ENCODE data around the gene DOCK1.

Gene DOCK1

DNA sequence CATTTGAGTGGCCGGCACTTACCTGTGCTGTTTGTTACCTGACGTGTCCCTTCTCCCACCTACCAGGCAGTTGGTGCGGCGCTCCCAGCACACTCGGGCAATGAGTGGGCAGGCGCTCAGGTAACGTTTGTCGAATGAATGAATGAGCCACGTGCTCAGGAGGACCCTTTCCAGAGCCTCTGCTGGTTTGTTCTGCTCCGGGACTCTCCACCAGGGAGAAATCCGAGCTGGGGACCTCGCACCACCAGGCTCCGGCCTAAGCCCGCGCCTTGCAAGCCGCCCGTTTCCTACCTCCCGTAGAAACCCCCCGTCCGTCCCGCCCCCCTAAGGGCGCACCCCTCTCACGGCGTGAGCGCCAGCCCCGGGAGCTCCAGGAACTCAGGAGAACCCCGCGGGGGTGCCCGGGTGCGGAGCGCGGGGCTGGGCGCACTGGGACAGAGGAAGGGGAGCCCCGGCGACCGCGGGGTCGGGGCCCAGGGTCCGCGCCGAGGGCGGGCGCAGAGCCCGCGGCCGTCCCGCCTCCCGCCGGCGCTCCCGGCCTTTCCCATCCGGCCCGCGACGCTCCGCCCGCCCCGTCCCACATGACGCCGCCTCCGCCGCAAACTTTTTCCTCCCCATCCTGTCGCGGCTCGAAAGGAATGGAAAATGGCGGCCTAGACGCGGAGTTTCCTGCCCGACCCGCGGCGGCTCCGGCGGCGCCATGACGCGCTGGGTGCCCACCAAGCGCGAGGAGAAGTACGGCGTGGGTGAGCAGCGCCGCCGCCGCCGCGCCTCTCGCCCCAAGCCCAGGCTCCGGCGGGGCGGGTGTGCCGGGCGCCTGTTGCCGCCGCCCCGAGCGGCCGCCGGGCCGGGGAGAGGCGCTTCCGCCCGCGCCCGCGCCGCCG, at the start of gene DOCK1:
Gene DOCK1 (plus strand): TSS at position 611 of the 884 bp plus-strand sequence. CDS start 90 bp downstream, at position 701.
- Histone ChIP-seq H3K4me3 (ENCODE audit: low read length) (peak within 1 kb of the TSS; percentile 90), H3K27ac (ENCODE audit: low read length) (no peak within 1 kb of the TSS), H3K4me1 (ENCODE audit: control insufficient read depth, insufficient read depth, low read length) (peaks cover 5% of the 10 kb centered on the region; the same call in 1 of the 2 replicates), H3K9me3 (ENCODE audit: control insufficient read depth, insufficient read depth, low read length) (no peaks in the 10 kb centered on the region), H3K27me3 (ENCODE audit: control insufficient read depth, insufficient read depth, low read length) (no peaks in the 10 kb centered on the region), H3K36me3 (ENCODE audit: control insufficient read depth, insufficient read depth, low read length) (no peaks in the 10 kb centered on the region)
- no CpG with 5 or more reads among the region's 108 CpGs for WGBS (ENCODE audit: insufficient coverage, insufficient read length)
- no peak for DNase-seq (ENCODE audit: low read depth, low spot score)

- Histone ChIP-seq H3K27ac (ENCODE audit: low read length) (no peak overlapping the region), H3K4me3 (ENCODE audit: low read length) (no peak overlapping the region), H3K4me1 (ENCODE audit: control insufficient read depth, insufficient read depth, low read length) (no peaks in the 10 kb centered on the region), H3K9me3 (ENCODE audit: control insufficient read depth, insufficient read depth, low read length) (no peaks in the 10 kb centered on the region), H3K27me3 (ENCODE audit: control insufficient read depth, insufficient read depth, low read length) (no peaks in the 10 kb centered on the region), H3K36me3 (ENCODE audit: control insufficient read depth, insufficient read depth, low read length) (no peaks in the 10 kb centered on the region)
- no CpG with 5 or more reads among the region's 8 CpGs for WGBS (ENCODE audit: insufficient coverage, insufficient read length)
- DNase-seq (ENCODE audit: low read depth, low spot score): no peak
Observed at GRCh38 chr10:126857178-126857806, 47.9 kb upstream of the DOCK1 start.

DNA sequence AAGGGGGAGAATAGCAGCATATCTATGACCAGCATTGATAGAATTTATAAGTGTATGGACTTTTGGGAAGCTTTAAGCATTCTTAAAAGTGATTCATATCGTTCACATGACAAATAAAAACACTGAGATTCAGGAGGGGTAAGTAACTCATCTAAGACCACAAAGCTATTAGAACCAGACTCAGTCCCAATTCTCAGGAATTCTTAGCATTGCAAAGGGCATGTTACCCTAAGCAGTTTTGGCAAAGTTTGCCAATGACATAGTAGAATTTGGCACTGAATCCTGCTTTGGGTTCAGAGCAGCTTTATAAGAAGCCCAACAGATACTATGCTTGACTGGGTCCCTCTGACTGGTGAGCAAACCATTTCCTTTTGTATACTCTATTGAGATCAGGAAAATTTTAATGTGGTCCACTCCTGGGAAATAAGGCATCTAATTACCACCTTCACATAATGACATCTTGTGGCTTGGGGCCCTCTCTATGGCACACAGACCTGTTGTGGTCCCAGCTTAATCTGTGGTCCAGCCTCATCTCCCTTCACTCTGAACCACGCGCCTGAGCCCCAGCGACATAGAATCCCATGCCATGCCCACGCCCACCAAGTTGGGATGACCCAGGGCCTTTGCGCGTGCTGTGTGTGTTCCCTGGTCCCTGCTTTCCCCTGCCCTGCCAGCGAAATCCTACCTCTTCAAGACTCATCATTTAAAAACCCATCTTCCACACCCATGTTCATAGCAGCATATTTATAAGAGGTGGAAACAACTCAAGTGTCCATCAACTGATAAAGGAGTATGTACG, 37.5 kb upstream of the DOCK1 start:
- H3K36me3 ChIP-seq (ENCODE audit: control insufficient read depth, insufficient read depth, low read length): no peaks in the 10 kb centered on the region
- H3K27me3 ChIP-seq (ENCODE audit: control insufficient read depth, insufficient read depth, low read length): no peaks in the 10 kb centered on the region
- H3K9me3 ChIP-seq (ENCODE audit: control insufficient read depth, insufficient read depth, low read length): no peaks in the 10 kb centered on the region
- DNase-seq (ENCODE audit: low read depth, low spot score): no peak
- H3K4me1 ChIP-seq (ENCODE audit: control insufficient read depth, insufficient read depth, low read length): no peaks in the 10 kb centered on the region
- no peak overlapping the region for H3K4me3 ChIP-seq (ENCODE audit: low read length)
- no peak overlapping the region for H3K27ac ChIP-seq (ENCODE audit: low read length)
- no CpG with 5 or more reads among the region's 9 CpGs for WGBS (ENCODE audit: insufficient coverage, insufficient read length)

DNA sequence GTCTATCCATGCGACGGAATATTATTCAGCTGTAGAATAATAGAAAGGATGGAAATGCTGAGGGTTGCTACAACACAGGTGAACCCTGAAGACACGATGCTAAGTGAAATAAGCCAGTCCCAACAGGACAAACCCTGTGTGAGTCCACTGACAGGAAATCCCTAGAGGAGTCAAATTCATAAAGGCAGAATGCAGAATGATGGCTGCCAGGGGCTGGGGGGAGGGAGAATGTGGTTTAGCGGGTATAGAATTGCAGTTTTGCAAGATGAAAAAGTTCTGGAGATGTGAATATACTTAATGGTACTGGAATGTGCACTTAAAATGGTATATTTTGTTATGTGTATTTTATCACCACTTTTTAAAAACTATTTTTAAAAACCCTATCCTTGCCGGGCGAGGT, 36.9 kb upstream of the DOCK1 start:
- no peak overlapping the region for H3K4me3 ChIP-seq (ENCODE audit: low read length)
- peaks cover 1% of the 10 kb centered on the region; the same call in 1 of the 2 replicates for H3K4me1 ChIP-seq (ENCODE audit: control insufficient read depth, insufficient read depth, low read length)
- H3K36me3 ChIP-seq (ENCODE audit: control insufficient read depth, insufficient read depth, low read length): no peaks in the 10 kb centered on the region
- H3K9me3 ChIP-seq (ENCODE audit: control insufficient read depth, insufficient read depth, low read length): no peaks in the 10 kb centered on the region
- no peak for DNase-seq (ENCODE audit: low read depth, low spot score)
- no peaks in the 10 kb centered on the region for H3K27me3 ChIP-seq (ENCODE audit: control insufficient read depth, insufficient read depth, low read length)
- WGBS (ENCODE audit: insufficient coverage, insufficient read length): no CpG with 5 or more reads among the region's 6 CpGs
- no peak overlapping the region for H3K27ac ChIP-seq (ENCODE audit: low read length)

- peaks cover 1% of the 10 kb centered on the region; the same call in 1 of the 2 replicates for H3K4me1 ChIP-seq (ENCODE audit: control insufficient read depth, insufficient read depth, low read length)
- no peaks in the 10 kb centered on the region for H3K36me3 ChIP-seq (ENCODE audit: control insufficient read depth, insufficient read depth, low read length)
- no peak overlapping the region for H3K4me3 ChIP-seq (ENCODE audit: low read length)
- no peak overlapping the region for H3K27ac ChIP-seq (ENCODE audit: low read length)
- no peaks in the 10 kb centered on the region for H3K9me3 ChIP-seq (ENCODE audit: control insufficient read depth, insufficient read depth, low read length)
- no CpG with 5 or more reads among the region's 7 CpGs for WGBS (ENCODE audit: insufficient coverage, insufficient read length)
- no peaks in the 10 kb centered on the region for H3K27me3 ChIP-seq (ENCODE audit: control insufficient read depth, insufficient read depth, low read length)
- no peak for DNase-seq (ENCODE audit: low read depth, low spot score)
Observed at GRCh38 chr10:126872135-126872534, 33.1 kb upstream of the DOCK1 start.

GRCh38 chr10:126872768-126873167, 32.5 kb upstream of the DOCK1 start:
- H3K4me1 ChIP-seq (ENCODE audit: control insufficient read depth, insufficient read depth, low read length): peaks cover 1% of the 10 kb centered on the region; the same call in 1 of the 2 replicates
- no peaks in the 10 kb centered on the region for H3K36me3 ChIP-seq (ENCODE audit: control insufficient read depth, insufficient read depth, low read length)
- H3K27ac ChIP-seq (ENCODE audit: low read length): no peak overlapping the region
- no CpG with 5 or more reads among the region's 3 CpGs for WGBS (ENCODE audit: insufficient coverage, insufficient read length)
- H3K9me3 ChIP-seq (ENCODE audit: control insufficient read depth, insufficient read depth, low read length): no peaks in the 10 kb centered on the region
- no peak for DNase-seq (ENCODE audit: low read depth, low spot score)
- H3K4me3 ChIP-seq (ENCODE audit: low read length): no peak overlapping the region
- no peaks in the 10 kb centered on the region for H3K27me3 ChIP-seq (ENCODE audit: control insufficient read depth, insufficient read depth, low read length)

- Histone ChIP-seq H3K4me1 (ENCODE audit: control insufficient read depth, insufficient read depth, low read length) (peaks cover 1% of the 10 kb centered on the region; the same call in 1 of the 2 replicates), H3K36me3 (ENCODE audit: control insufficient read depth, insufficient read depth, low read length) (no peaks in the 10 kb centered on the region), H3K4me3 (ENCODE audit: low read length) (no peak overlapping the region), H3K27me3 (ENCODE audit: control insufficient read depth, insufficient read depth, low read length) (no peaks in the 10 kb centered on the region), H3K27ac (ENCODE audit: low read length) (no peak overlapping the region), H3K9me3 (ENCODE audit: control insufficient read depth, insufficient read depth, low read length) (no peaks in the 10 kb centered on the region)
- no CpG with 5 or more reads among the region's 3 CpGs for WGBS (ENCODE audit: insufficient coverage, insufficient read length)
- DNase-seq (ENCODE audit: low read depth, low spot score): no peak
Observed at GRCh38 chr10:126876456-126876855, 28.8 kb upstream of the DOCK1 start.

DNA sequence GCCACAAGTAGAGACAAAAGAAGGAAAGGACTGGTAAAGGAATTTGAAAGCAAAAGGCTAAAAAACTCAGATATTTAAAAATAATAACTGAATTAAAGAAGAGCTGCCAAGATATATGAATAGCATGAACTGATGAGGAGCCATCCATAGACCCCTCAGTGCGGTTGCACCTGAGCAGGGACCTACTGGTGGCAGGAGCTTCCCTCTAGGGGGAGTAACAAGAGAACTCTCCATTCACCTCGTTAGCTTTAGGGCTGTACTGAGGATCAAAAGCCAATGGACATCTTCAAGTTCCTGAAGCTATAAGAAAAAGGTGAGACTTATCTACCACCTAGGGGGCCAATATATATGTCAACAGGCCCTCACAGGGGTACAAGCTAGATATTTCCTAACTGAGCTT, 27.8 kb upstream of the DOCK1 start:
- H3K36me3 ChIP-seq (ENCODE audit: control insufficient read depth, insufficient read depth, low read length): no peaks in the 10 kb centered on the region
- no CpG with 5 or more reads among the region's 2 CpGs for WGBS (ENCODE audit: insufficient coverage, insufficient read length)
- peaks cover 1% of the 10 kb centered on the region; the same call in 1 of the 2 replicates for H3K4me1 ChIP-seq (ENCODE audit: control insufficient read depth, insufficient read depth, low read length)
- H3K27me3 ChIP-seq (ENCODE audit: control insufficient read depth, insufficient read depth, low read length): no peaks in the 10 kb centered on the region
- no peak overlapping the region for H3K4me3 ChIP-seq (ENCODE audit: low read length)
- DNase-seq (ENCODE audit: low read depth, low spot score): no peak
- H3K27ac ChIP-seq (ENCODE audit: low read length): no peak overlapping the region
- no peaks in the 10 kb centered on the region for H3K9me3 ChIP-seq (ENCODE audit: control insufficient read depth, insufficient read depth, low read length)

- no peak for DNase-seq (ENCODE audit: low read depth, low spot score)
- WGBS (ENCODE audit: insufficient coverage, insufficient read length): no CpG with 5 or more reads among the region's 10 CpGs
- no peaks in the 10 kb centered on the region for H3K9me3 ChIP-seq (ENCODE audit: control insufficient read depth, insufficient read depth, low read length)
- no peaks in the 10 kb centered on the region for H3K36me3 ChIP-seq (ENCODE audit: control insufficient read depth, insufficient read depth, low read length)
- H3K4me1 ChIP-seq (ENCODE audit: control insufficient read depth, insufficient read depth, low read length): no peaks in the 10 kb centered on the region
- H3K4me3 ChIP-seq (ENCODE audit: low read length): no peak overlapping the region
- H3K27me3 ChIP-seq (ENCODE audit: control insufficient read depth, insufficient read depth, low read length): no peaks in the 10 kb centered on the region
- H3K27ac ChIP-seq (ENCODE audit: low read length): no peak overlapping the region
Observed at GRCh38 chr10:126878594-126878993, 26.6 kb upstream of the DOCK1 start.

DNA sequence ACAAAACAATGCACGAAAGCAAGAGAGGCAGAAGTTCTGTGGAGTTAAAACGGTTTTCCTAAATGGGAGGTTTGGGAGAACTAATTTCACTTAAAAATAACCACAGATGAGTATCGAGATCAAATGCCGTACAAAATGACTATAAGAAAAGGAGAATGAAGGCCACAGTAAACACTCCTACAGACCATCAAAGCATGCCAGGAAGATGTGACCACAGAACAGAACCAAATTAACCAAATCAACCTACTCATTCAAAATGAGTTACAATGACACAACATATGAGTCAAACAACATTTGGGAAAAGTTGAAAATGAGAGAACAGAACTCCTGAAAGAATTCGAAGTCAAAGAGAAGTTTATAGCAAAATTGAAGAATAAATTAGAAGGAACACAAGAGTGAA, 24.3 kb upstream of the DOCK1 start:
- Histone ChIP-seq H3K36me3 (ENCODE audit: control insufficient read depth, insufficient read depth, low read length) (no peaks in the 10 kb centered on the region), H3K4me3 (ENCODE audit: low read length) (no peak overlapping the region), H3K27me3 (ENCODE audit: control insufficient read depth, insufficient read depth, low read length) (no peaks in the 10 kb centered on the region), H3K9me3 (ENCODE audit: control insufficient read depth, insufficient read depth, low read length) (no peaks in the 10 kb centered on the region), H3K4me1 (ENCODE audit: control insufficient read depth, insufficient read depth, low read length) (no peaks in the 10 kb centered on the region), H3K27ac (ENCODE audit: low read length) (no peak overlapping the region)
- WGBS (ENCODE audit: insufficient coverage, insufficient read length): no CpG with 5 or more reads among the region's 5 CpGs
- DNase-seq (ENCODE audit: low read depth, low spot score): no peak

Measured in iPS DF 6.9 (cell line).